Fibroblast of lung (primary cell): ENCODE results near the gene SSBP3. TPM values are rescaled to one million over a fixed set of nuclear protein-coding genes. Genes with fewer than 3 reads are reported as not detected.

Experiments
- DNase-seq, 2 donors: peaks; one replicate each; pipeline versions ENCODE4 v3.0.0 to v3.0.0-alpha.2; 2010; ENCODE audit warnings: low read depth in 2 of 2
- H2AFZ ChIP-seq: 2 replicates; pipeline ENCODE4 v1.5.1; 2012; ENCODE audit warnings: low read length, control low read depth, inconsistent platforms
- H3K27ac ChIP-seq: 2 replicates; pipeline ENCODE4 v1.5.1; 2011; ENCODE audit warnings: low read length, control low read depth; ENCODE audit not compliant: insufficient read depth
- H3K27me3 ChIP-seq: 2 replicates; pipeline ENCODE4 v1.5.1; 2011; ENCODE audit warnings: mild to moderate bottlenecking, low read length; ENCODE audit not compliant: control insufficient read depth, insufficient read depth
- H3K36me3 ChIP-seq: 2 replicates; pipeline ENCODE4 v1.5.1; 2011; ENCODE audit warnings: low read length; ENCODE audit not compliant: control insufficient read depth, insufficient read depth
- H3K4me1 ChIP-seq: 2 replicates; pipeline ENCODE4 v1.5.1; 2011; ENCODE audit warnings: low read length; ENCODE audit not compliant: control insufficient read depth, insufficient read depth; ENCODE audit errors: extremely low read depth
- H3K4me2 ChIP-seq: 2 replicates; pipeline ENCODE4 v1.5.1; 2011; ENCODE audit warnings: low read length, control low read depth; ENCODE audit not compliant: insufficient read depth; ENCODE audit errors: extremely low read depth
- H3K4me3 ChIP-seq, 4 experiments: fragments of 200-600 bp in 1 of 4; sonication (generic) in 1 of 4; replicated peaks in 1 of 4; 2 replicates each; pipeline ENCODE4 v1.5.1; 2011 to 2016; ENCODE audit warnings: low read length in 4 of 4, low read depth in 3 of 4, mild to moderate bottlenecking in 3 of 4, control low read depth in 2 of 4, inconsistent platforms in 1 of 4, mixed read lengths in 1 of 4; ENCODE audit not compliant: insufficient read depth in 1 of 4; ENCODE audit errors: control extremely low read depth in 1 of 4
- H3K79me2 ChIP-seq: 2 replicates; pipeline ENCODE4 v1.5.1; 2012; ENCODE audit warnings: mild to moderate bottlenecking, low read length, inconsistent platforms; ENCODE audit not compliant: control insufficient read depth, insufficient read depth
- H3K9ac ChIP-seq: 2 replicates; pipeline ENCODE4 v1.5.1; 2011; ENCODE audit warnings: mild to moderate bottlenecking, low read length, control low read depth; ENCODE audit not compliant: insufficient read depth
- H3K9me3 ChIP-seq: 2 replicates; pipeline ENCODE4 v1.5.1; 2012; ENCODE audit warnings: low read depth, low read length; ENCODE audit not compliant: control insufficient read depth, insufficient read depth
- H4K20me1 ChIP-seq: 2 replicates; pipeline ENCODE4 v1.5.1; 2011; ENCODE audit warnings: low read length; ENCODE audit not compliant: control insufficient read depth, insufficient read depth; ENCODE audit errors: extremely low read depth
- EZH2 ChIP-seq: IDR thresholded peaks from 2 replicates; pipeline ENCODE4 v1.5.1; 2012; ENCODE audit warnings: low read length, control low read depth, mild to moderate bottlenecking; ENCODE audit errors: missing control alignments
- polyA plus RNA-seq, 2 donors: library from polyadenylated mRNA; depleted of rRNA in 1 of 2; stranded (reverse) in 1 of 2; unstranded in 1 of 2; fragments of >200 nt; gene quantifications; 2 replicates each; pipeline ENCODE4 v1.2.1, GENCODE V29; 2011 to 2012; ENCODE audit warnings: missing spikeins in 1 of 2
- total RNA-seq: library from RNA; depleted of rRNA; stranded (reverse); fragments of >200 nt; gene quantifications from 2 replicates; pipeline ENCODE4 v1.2.1, GENCODE V29; 2014
- TF ChIP-seq, protein P1 (sequence below), 2 donors: IDR thresholded peaks in 1 of 2; conservative IDR thresholded peaks in 1 of 2; 1 replicate in 1 of 2; 2 replicates in 1 of 2; pipeline ENCODE4 v1.5.1; 2011 to 2012; ENCODE audit warnings: low read length in 2 of 2, control low read depth in 1 of 2, inconsistent platforms in 1 of 2, low read depth in 1 of 2, mild to moderate bottlenecking in 1 of 2

The SSBP3 gene
- total and polyA plus RNA-seq, 2 donors (not counting 1 experiment from before 2014, with no cell fraction given) = 9.4 to 26.4 TPM

DNA sequence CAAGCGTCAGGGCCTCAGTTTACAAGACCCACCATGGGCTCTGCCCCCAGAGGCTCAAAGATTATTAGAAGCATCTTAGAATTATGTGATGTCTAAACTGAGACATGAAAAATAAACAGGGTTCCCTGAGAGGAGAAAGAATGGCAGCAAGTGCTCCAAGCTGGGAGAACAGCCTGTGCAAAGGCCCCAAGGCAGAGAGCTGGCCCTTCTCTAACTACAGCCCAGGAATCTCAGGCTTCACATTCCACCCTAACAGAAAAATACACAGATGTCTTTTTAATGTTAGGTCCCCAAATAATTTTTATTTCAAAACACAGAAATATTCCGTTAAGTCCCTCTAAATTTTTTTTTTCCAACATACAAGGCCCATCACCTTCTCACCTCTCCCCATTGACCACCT, 21.7 kb downstream of the SSBP3 start:
- H3K4me1 ChIP-seq = peaks cover 8% of the 10 kb centered on the region
- H3K9ac ChIP-seq = no peak overlapping the region
- no peak overlapping the region for H3K4me3 ChIP-seq
- peaks cover 2% of the 10 kb centered on the region for H3K36me3 ChIP-seq
- TF ChIP-seq, protein P1, sequence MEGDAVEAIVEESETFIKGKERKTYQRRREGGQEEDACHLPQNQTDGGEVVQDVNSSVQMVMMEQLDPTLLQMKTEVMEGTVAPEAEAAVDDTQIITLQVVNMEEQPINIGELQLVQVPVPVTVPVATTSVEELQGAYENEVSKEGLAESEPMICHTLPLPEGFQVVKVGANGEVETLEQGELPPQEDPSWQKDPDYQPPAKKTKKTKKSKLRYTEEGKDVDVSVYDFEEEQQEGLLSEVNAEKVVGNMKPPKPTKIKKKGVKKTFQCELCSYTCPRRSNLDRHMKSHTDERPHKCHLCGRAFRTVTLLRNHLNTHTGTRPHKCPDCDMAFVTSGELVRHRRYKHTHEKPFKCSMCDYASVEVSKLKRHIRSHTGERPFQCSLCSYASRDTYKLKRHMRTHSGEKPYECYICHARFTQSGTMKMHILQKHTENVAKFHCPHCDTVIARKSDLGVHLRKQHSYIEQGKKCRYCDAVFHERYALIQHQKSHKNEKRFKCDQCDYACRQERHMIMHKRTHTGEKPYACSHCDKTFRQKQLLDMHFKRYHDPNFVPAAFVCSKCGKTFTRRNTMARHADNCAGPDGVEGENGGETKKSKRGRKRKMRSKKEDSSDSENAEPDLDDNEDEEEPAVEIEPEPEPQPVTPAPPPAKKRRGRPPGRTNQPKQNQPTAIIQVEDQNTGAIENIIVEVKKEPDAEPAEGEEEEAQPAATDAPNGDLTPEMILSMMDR (conservative IDR thresholded peaks at IDR 0.05 in 1 of 2, IDR thresholded peaks at IDR 0.05 in 1 of 2; ENCODE audit: low read depth in 1 of 2, low read length in 2 of 2) = no peak
- TF ChIP-seq EZH2 = no peak
- H3K9me3 ChIP-seq = no peaks in the 10 kb centered on the region
- no peaks in the 10 kb centered on the region for H3K27me3 ChIP-seq
- H3K4me2 ChIP-seq = no peak overlapping the region
- H3K27ac ChIP-seq = no peak overlapping the region
- H3K79me2 ChIP-seq = no peaks in the 10 kb centered on the region
- no peak for DNase-seq
- no peaks in the 10 kb centered on the region for H4K20me1 ChIP-seq
- H2AFZ ChIP-seq = no peak overlapping the region

DNA sequence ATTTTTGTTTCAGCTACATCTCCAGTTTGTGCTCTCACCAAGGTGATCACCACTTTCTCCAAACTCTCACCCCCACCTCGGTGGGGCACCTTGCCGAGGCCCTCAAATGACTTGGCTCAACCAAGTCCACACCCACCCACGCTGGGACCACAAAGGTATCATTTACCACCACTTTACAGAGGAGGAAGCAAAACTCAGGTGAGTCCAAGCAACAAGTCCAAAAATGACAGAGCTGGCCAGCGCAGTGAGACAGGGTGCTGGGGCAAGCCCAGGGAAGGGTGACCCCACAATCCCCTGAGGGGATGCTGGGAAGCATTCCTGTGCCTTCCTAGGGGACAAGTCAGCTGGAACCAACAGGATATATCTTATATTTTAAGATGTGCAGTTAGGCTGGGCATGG, 24.7 kb downstream of the SSBP3 start:
- H4K20me1 ChIP-seq = no peaks in the 10 kb centered on the region
- no peak overlapping the region for H3K4me2 ChIP-seq
- DNase-seq = no peak
- H3K9me3 ChIP-seq = no peaks in the 10 kb centered on the region
- TF ChIP-seq, protein P1 (conservative IDR thresholded peaks at IDR 0.05 in 1 of 2, IDR thresholded peaks at IDR 0.05 in 1 of 2; ENCODE audit: low read depth in 1 of 2, low read length in 2 of 2) = no peak
- TF ChIP-seq EZH2 = no peak
- H3K27ac ChIP-seq = no peak overlapping the region
- no peaks in the 10 kb centered on the region for H3K36me3 ChIP-seq
- H3K27me3 ChIP-seq = no peaks in the 10 kb centered on the region
- peaks cover 8% of the 10 kb centered on the region for H3K4me1 ChIP-seq
- no peak overlapping the region for H2AFZ ChIP-seq
- H3K9ac ChIP-seq = no peak overlapping the region
- H3K4me3 ChIP-seq = no peak overlapping the region
- H3K79me2 ChIP-seq = peaks cover 2% of the 10 kb centered on the region

DNA sequence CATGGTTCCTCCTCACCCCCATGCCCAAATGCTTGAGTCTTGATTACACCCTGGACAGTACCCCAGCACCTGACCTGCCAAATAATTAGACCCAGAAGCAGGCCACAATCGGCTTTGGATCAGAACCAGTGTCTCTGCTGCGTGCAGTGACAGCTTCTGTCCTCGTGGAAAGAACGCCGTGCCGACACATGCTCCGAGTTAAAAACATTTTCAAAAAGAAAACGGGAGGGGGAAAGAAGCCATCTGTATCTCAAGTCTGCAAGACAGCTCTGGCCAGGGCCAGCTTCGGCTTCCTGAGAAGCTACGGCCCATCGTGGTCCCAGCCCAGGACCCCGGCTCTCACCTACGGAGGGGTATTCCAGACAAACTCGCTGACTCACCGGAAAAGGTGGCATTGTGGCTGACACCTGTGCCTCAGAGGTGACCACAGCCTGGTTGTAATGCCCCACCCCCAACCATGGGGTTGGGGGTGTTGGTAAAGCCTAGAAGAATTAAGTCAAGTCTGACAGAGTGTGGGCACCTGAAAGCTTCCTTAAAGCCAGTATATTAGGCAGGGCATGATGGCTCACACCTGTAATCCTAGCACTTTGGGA, 25.8 kb downstream of the SSBP3 start:
- no peaks in the 10 kb centered on the region for H4K20me1 ChIP-seq
- H3K9me3 ChIP-seq = no peaks in the 10 kb centered on the region
- no peak for DNase-seq
- H3K4me3 ChIP-seq = no peak overlapping the region
- no peaks in the 10 kb centered on the region for H3K27me3 ChIP-seq
- H3K4me2 ChIP-seq = peak overlapping the region; percentile 54
- peaks cover 8% of the 10 kb centered on the region for H3K4me1 ChIP-seq
- no peak overlapping the region for H2AFZ ChIP-seq
- H3K9ac ChIP-seq = no peak overlapping the region
- TF ChIP-seq, protein P1 (conservative IDR thresholded peaks at IDR 0.05 in 1 of 2, IDR thresholded peaks at IDR 0.05 in 1 of 2; ENCODE audit: low read depth in 1 of 2, low read length in 2 of 2) = no peak
- TF ChIP-seq EZH2 = no peak
- no peaks in the 10 kb centered on the region for H3K36me3 ChIP-seq
- H3K27ac ChIP-seq = no peak overlapping the region
- peaks cover 2% of the 10 kb centered on the region for H3K79me2 ChIP-seq
